ENCODE data around the gene DCLRE1A. TPM values are rescaled to one million over a fixed set of nuclear protein-coding genes. Genes with fewer than 3 reads are reported as not detected.

The DCLRE1A gene
- polyA plus RNA-seq, 1 donor from 2014 or later: 11.6 TPM

- TF ChIP-seq RAD21 (conservative IDR thresholded peaks at IDR 0.05) (no peak), MXI1 (conservative IDR thresholded peaks at IDR 0.05; ENCODE audit: poor library complexity, severe bottlenecking) (no peak), POLR2AphosphoS5 (IDR thresholded peaks at IDR 0.05) (no peak), SMC3 (conservative IDR thresholded peaks at IDR 0.05; ENCODE audit: poor library complexity) (no peak), REST (IDR thresholded peaks at IDR 0.05; ENCODE audit: borderline replicate concordance) (no peak), EP300 (conservative IDR thresholded peaks at IDR 0.05; ENCODE audit: poor library complexity, severe bottlenecking) (no peak), CTCF (IDR thresholded peaks at IDR 0.05; ENCODE audit: poor library complexity, severe bottlenecking) (no peak), EZH2 (IDR thresholded peaks at IDR 0.05; ENCODE audit: borderline replicate concordance, insufficient read depth, low read length, poor library complexity, severe bottlenecking) (no peak), TAF1 (IDR thresholded peaks at IDR 0.05; ENCODE audit: low read depth) (no peak)
- H2AFZ ChIP-seq (ENCODE audit: low read depth, low read length): no peak overlapping the region
- no peaks in the 10 kb centered on the region for H3K79me2 ChIP-seq (replicated peaks; ENCODE audit: insufficient read depth, low read length)
- H3F3A ChIP-seq (ENCODE audit: insufficient read depth, low read length, poor library complexity, severe bottlenecking): no peaks in the 10 kb centered on the region
- H3K4me3 ChIP-seq (ENCODE audit: low read length): no peak overlapping the region
- no peaks in the 10 kb centered on the region for H3K27me3 ChIP-seq (ENCODE audit: insufficient read depth, low read depth, low read length)
- H3K27ac ChIP-seq (ENCODE audit: low read length): no peak overlapping the region
- no peak overlapping the region for H3K9ac ChIP-seq (ENCODE audit: low read length)
- no peaks in the 10 kb centered on the region for H4K20me1 ChIP-seq (ENCODE audit: insufficient read depth)
- no peaks in the 10 kb centered on the region for H3K36me3 ChIP-seq (ENCODE audit: insufficient read depth, low read length)
- no peak overlapping the region for H3K4me2 ChIP-seq (ENCODE audit: low read length)
- no peaks in the 10 kb centered on the region for H3K9me2 ChIP-seq (ENCODE audit: insufficient read depth, low read length)
- H3K9me3 ChIP-seq (ENCODE audit: low read length): no peaks in the 10 kb centered on the region
These were observed 47.4 kb downstream of the DCLRE1A start for GRCh38 chr10:113806503-113806902.

- no peak for TF ChIP-seq RAD21 (conservative IDR thresholded peaks at IDR 0.05)
- no peak for TF ChIP-seq POLR2AphosphoS5 (IDR thresholded peaks at IDR 0.05)
- TF ChIP-seq SMC3 (conservative IDR thresholded peaks at IDR 0.05; ENCODE audit: poor library complexity): no peak
- TF ChIP-seq CTCF (IDR thresholded peaks at IDR 0.05; ENCODE audit: poor library complexity, severe bottlenecking): no peak
- TF ChIP-seq EP300 (conservative IDR thresholded peaks at IDR 0.05; ENCODE audit: poor library complexity, severe bottlenecking): no peak
- TF ChIP-seq MXI1 (conservative IDR thresholded peaks at IDR 0.05; ENCODE audit: poor library complexity, severe bottlenecking): no peak
- no peak for TF ChIP-seq REST (IDR thresholded peaks at IDR 0.05; ENCODE audit: borderline replicate concordance)
- no peak for TF ChIP-seq TAF1 (IDR thresholded peaks at IDR 0.05; ENCODE audit: low read depth)
- no peak for TF ChIP-seq EZH2 (IDR thresholded peaks at IDR 0.05; ENCODE audit: borderline replicate concordance, insufficient read depth, low read length, poor library complexity, severe bottlenecking)
- Histone ChIP-seq H3K27me3 (ENCODE audit: insufficient read depth, low read depth, low read length) (no peaks in the 10 kb centered on the region), H3K4me3 (ENCODE audit: low read length) (no peak overlapping the region), H3K9me2 (ENCODE audit: insufficient read depth, low read length) (no peaks in the 10 kb centered on the region), H3K9me3 (ENCODE audit: low read length) (no peaks in the 10 kb centered on the region), H2AFZ (ENCODE audit: low read depth, low read length) (no peak overlapping the region), H4K20me1 (ENCODE audit: insufficient read depth) (no peaks in the 10 kb centered on the region), H3K79me2 (replicated peaks; ENCODE audit: insufficient read depth, low read length) (no peaks in the 10 kb centered on the region), H3K9ac (ENCODE audit: low read length) (no peak overlapping the region), H3F3A (ENCODE audit: insufficient read depth, low read length, poor library complexity, severe bottlenecking) (no peaks in the 10 kb centered on the region), H3K27ac (ENCODE audit: low read length) (no peak overlapping the region), H3K36me3 (ENCODE audit: insufficient read depth, low read length) (no peaks in the 10 kb centered on the region), H3K4me2 (ENCODE audit: low read length) (no peak overlapping the region)
These were observed 50.9 kb downstream of the DCLRE1A start for GRCh38 chr10:113802997-113803396.

Measured in neural cell (in vitro differentiated cells).